K562 (cell line): Measurements from ENCODE around the gene ATP6V0D1. TPM values are rescaled to one million over a fixed set of nuclear protein-coding genes. Genes with fewer than 3 reads are reported as not detected.

ENCODE experiments used
- ATAC-seq: fragments of 200-7000 bp; cut with Tn5 transposase; 3 replicates; pipeline ENCODE4 v1.9.1; 2020; ENCODE audit warnings: moderate library complexity
- BruUV-seq: library from RNA; stranded (reverse); fragments of 400-500 nt; replicated peaks from 2 replicates; lab custom pipeline; 2021; lab: Mats Ljungman, UMichigan
- CTCF ChIA-PET: fragments of 300-600 bp; formaldehyde crosslinking; extraction: SDS; loops from one replicate; lab custom pipeline; 2021; ENCODE audit warnings: low intra/inter-chr PET ratio; lab: Yijun Ruan, JAX
- POLR2A ChIA-PET: fragments of 300-600, 350-650 bp; sonication (Branson Sonifier 250); formaldehyde crosslinking; extraction: SDS; loops from one replicate; lab custom pipeline; 2021; ENCODE audit warnings: antibody characterized with exemption, inconsistent platforms; lab: Yijun Ruan, JAX
- DNase-seq, 4 experiments: peaks; one replicate each; pipeline versions ENCODE4 v3.0.0 to v3.0.0-alpha.2; 2011 to 2018; ENCODE audit warnings: low spot score in 3 of 4, mixed read lengths in 3 of 4; ENCODE audit errors: extremely low read depth in 1 of 4
- FAIRE-seq: peaks from 2 replicates; lab custom pipeline; 2011; peaks lifted over from hg19 to GRCh38; lab: Jason Lieb, UNC
- H2AFZ ChIP-seq: 2 replicates; pipeline ENCODE4 v1.6.0; 2011; ENCODE audit warnings: low read depth, low read length, control low read depth, inconsistent platforms
- H3K27ac ChIP-seq: fragments of 200-600 bp; 3 replicates; pipeline ENCODE4 v1.8.0; 2011; ENCODE audit warnings: low read depth, mild to moderate bottlenecking, control low read depth, inconsistent platforms, low read length, moderate library complexity, mixed read lengths; ENCODE audit errors: extremely low read depth
- H3K27me3 ChIP-seq, 2 experiments: fragments of 300-600 bp in 1 of 2; 2 replicates in 1 of 2; 3 replicates in 1 of 2; pipeline versions ENCODE4 v1.6.0 to v1.8.0; 2011; ENCODE audit warnings: inconsistent platforms in 2 of 2, low read length in 2 of 2, mild to moderate bottlenecking in 1 of 2, mixed read lengths in 1 of 2, moderate library complexity in 1 of 2; ENCODE audit not compliant: control insufficient read depth in 2 of 2, insufficient read depth in 2 of 2
- H3K36me3 ChIP-seq: fragments of 300-600 bp; 3 replicates; pipeline ENCODE4 v1.8.0; 2011; ENCODE audit warnings: mild to moderate bottlenecking, low read length, inconsistent platforms; ENCODE audit not compliant: control insufficient read depth, insufficient read depth
- H3K4me1 ChIP-seq, 2 experiments: fragments of 200-600 bp in 1 of 2; replicated peaks in 1 of 2; 2 replicates in 1 of 2; 3 replicates in 1 of 2; pipeline versions ENCODE4 v1.5.1 to v1.8.0; 2011; ENCODE audit warnings: inconsistent platforms in 2 of 2, low read length in 2 of 2, mild to moderate bottlenecking in 1 of 2, mixed read lengths in 1 of 2, moderate library complexity in 1 of 2; ENCODE audit not compliant: control insufficient read depth in 2 of 2, insufficient read depth in 2 of 2
- H3K4me2 ChIP-seq: 2 replicates; pipeline ENCODE4 v1.6.1; 2011; ENCODE audit warnings: low read length, control low read depth, inconsistent platforms, mixed read lengths; ENCODE audit not compliant: insufficient read depth
- H3K4me3 ChIP-seq: fragments of 200-600 bp; sonication (generic), shearing (Covaris generic); 2 replicates; pipeline ENCODE4 v1.5.1; 2016; ENCODE audit warnings: control low read depth, inconsistent platforms
- H3K79me2 ChIP-seq: fragments of 200-600 bp; 3 replicates; pipeline ENCODE4 v1.8.0; 2011; ENCODE audit warnings: low read length, inconsistent platforms; ENCODE audit not compliant: control insufficient read depth, insufficient read depth
- H3K9ac ChIP-seq, 2 experiments: 2 replicates each; pipeline versions ENCODE4 v1.6.0 to v1.6.1; 2011; ENCODE audit warnings: low read depth in 2 of 2, low read length in 2 of 2, control low read depth in 1 of 2, inconsistent platforms in 1 of 2, mild to moderate bottlenecking in 1 of 2, mixed read lengths in 1 of 2; ENCODE audit not compliant: insufficient read depth in 1 of 2
- H3K9me1 ChIP-seq: one replicate; pipeline ENCODE4 v1.6.0; 2011; ENCODE audit warnings: inconsistent platforms, mild to moderate bottlenecking, low read length, moderate library complexity; ENCODE audit not compliant: control insufficient read depth, insufficient read depth
- H3K9me3 ChIP-seq: replicated peaks from 2 replicates; pipeline ENCODE4 v1.5.1; 2011; ENCODE audit warnings: low read depth, low read length, inconsistent platforms; ENCODE audit not compliant: control insufficient read depth, insufficient read depth
- H4K20me1 ChIP-seq: replicated peaks from 2 replicates; pipeline ENCODE4 v1.6.1; 2011; ENCODE audit warnings: low read length, inconsistent platforms, mixed read lengths; ENCODE audit not compliant: control insufficient read depth, insufficient read depth
- RREB1 ChIP-seq: fragments of 250-450 bp; sonication (Bioruptor Pico); IDR thresholded peaks from 2 replicates; pipeline ENCODE4 v1.4.0; 2020
- ZFX ChIP-seq: sonication (generic); formaldehyde crosslinking; IDR thresholded peaks from 2 replicates; pipeline ENCODE4 v1.8.0; 2022; ENCODE audit warnings: mild to moderate bottlenecking, missing genetic modification reagents, moderate library complexity
- WGBS: fragments of 100-300 bp; shearing (Covaris generic); methylation state at CpG from one replicate; pipeline ENCODE4 v1.1.6; 2016; ENCODE audit warnings: low coverage, mixed read lengths; ENCODE audit not compliant: insufficient coverage; ENCODE audit errors: missing lambda C conversion rate; 5-methylcytosine and 5-hydroxymethylcytosine counted together
- in situ Hi-C: fragments of 300-500 bp; cut with MboI; formaldehyde crosslinking; loops from 4 replicates; pipeline ENCODE4 v1.15.0; 2018; ENCODE audit warnings: inconsistent platforms, mixed read lengths
- intact Hi-C: fragments of 100-400 bp; cut with micrococcal nuclease; formaldehyde crosslinking; loops from 2 replicates; pipeline ENCODE4 v1.14.2; 2022
- polyA plus RNA-seq, 8 experiments: library from polyadenylated mRNA; depleted of rRNA in 4 of 8; stranded (reverse) in 5 of 8; unstranded in 3 of 8; fragments of >200 nt; fragmentation: Nextera tagmentation in 2 of 8; fragmentation: Illumina TruSeq in 1 of 8; extraction: Ambion mirVana in 2 of 8; extraction: Trizol in 1 of 8; gene quantifications; 2 replicates each; pipeline versions ENCODE4 v1.2.1 to v1.2.3, GENCODE V29; 2011 to 2014; ENCODE audit warnings: inconsistent platforms in 1 of 8, missing spikeins in 1 of 8
- total RNA-seq, 7 experiments: library from RNA; depleted of rRNA in 6 of 7; stranded (reverse); fragments of >200 nt in 6 of 7; fragmentation: Illumina TruSeq in 2 of 7; extraction: Trizol in 2 of 7; gene quantifications; 2 replicates each; pipeline versions ENCODE4 v1.2.1 to v1.2.3, GENCODE V29; 2011 to 2021; ENCODE audit warnings: low replicate concordance in 1 of 7

Gene ATP6V0D1
- total and polyA plus RNA-seq, 9 of the 15 experiments (the other 6 are each of a cell fraction or from before 2014, with no cell fraction given): 23.2 to 69.7 (median 45.6) TPM

DNA sequence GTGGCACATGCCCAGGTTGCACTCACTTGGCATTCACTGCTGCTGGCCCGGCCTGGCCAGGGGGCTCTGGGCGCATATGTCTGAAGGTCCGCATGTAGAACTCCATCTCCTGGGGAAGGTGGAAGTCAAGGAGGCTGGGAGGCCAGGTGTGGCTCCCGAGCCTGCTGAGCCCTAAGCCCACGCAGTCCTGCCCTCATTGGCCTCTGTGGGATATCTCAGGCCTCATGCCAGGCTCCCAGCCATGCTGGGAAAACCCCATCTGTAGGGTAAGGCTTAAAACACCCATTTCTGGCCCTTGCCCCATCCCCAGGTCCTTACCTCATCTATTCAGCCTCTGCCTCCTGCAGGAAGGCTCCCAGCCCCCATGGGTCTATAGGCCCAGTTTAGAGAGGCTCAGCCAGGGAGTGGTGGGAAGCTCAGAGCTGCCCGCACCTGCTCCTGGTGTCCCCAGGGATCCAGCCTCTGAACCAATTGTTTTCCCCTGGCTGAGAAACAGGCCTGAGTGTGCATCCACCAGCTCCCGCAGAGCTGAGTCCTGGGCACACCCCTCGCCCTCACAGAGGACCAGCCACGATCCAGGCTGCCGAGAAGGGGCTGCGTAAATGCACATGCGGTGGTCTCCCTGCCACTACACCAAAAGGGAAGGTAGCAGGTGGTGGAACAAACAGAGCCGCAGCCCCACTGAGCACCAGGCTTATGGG lies 85.3 kb downstream of the ATP6V0D1 start:
- intact Hi-C loops: loop anchor here (5.0 to 10.0 kb wide), 2 partner anchors 51 to 133 kb away; no protein-coding TSS in a partner anchor
- FAIRE-seq (no peak), ATAC-seq (no peak), DNase-seq (no peak)
- no peaks in the 10 kb centered on the region for H4K20me1 ChIP-seq
- no peaks in the 10 kb centered on the region for H3K36me3 ChIP-seq
- BruUV-seq: no TSS peak
- in situ Hi-C loops: no loop called here
- H3K4me2 ChIP-seq: peak overlapping the region; percentile 59
- H3K79me2 ChIP-seq: no peaks in the 10 kb centered on the region
- H3K4me3 ChIP-seq: no peak overlapping the region
- no peaks in the 10 kb centered on the region for H3K9me3 ChIP-seq
- ChIA-PET POLR2A (no interaction called here), CTCF (no interaction called here)
- peak overlapping the region; percentile 76 for H2AFZ ChIP-seq
- H3K9me1 ChIP-seq: no peaks in the 10 kb centered on the region
- H3K27ac ChIP-seq: no peak overlapping the region; the same call in 2 of the 3 replicates
- TF ChIP-seq ZFX (CRISPR knock-in tag): peak; percentile 18; the same call in 1 of the 2 replicates
- TF ChIP-seq RREB1: no peak
- peaks cover 19 to 93% of the 10 kb centered on the region in 2 experiments for H3K4me1 ChIP-seq
- 67% methylated on average over 11 of the region's 13 CpGs for WGBS
- peak overlapping the region in 1 of 2 experiments; percentile 87; a peak in 3 of 4 replicates for H3K9ac ChIP-seq
- peaks cover 0 to 22% of the 10 kb centered on the region in 2 experiments; a peak in 2 of 5 replicates for H3K27me3 ChIP-seq
